Naive thymus-derived CD8-positive, alpha-beta T cell (primary cell): Measurements from ENCODE around the gene ARL8A. TPM values are rescaled to one million over a fixed set of nuclear protein-coding genes. Genes with fewer than 3 reads are reported as not detected.
"Not testable (repeated sequence)": the region's sequence is repeated elsewhere in the genome, so short reads cannot be mapped to it uniquely, and the experiment has no call there.

ENCODE experiments used
- ATAC-seq, 2 donors: fragments of 150-1000 bp; cut with Tn5 transposase in 1 of 2; sonication (Bioruptor Pico), chemical (Tn5 transposase) in 1 of 2; 1 replicate in 1 of 2; 2 replicates in 1 of 2; pipeline ENCODE4 v1.10.0; 2021; ENCODE audit warnings: mild to moderate bottlenecking in 2 of 2, moderate library complexity in 2 of 2
- POLR2A ChIA-PET: fragments of 350-600 bp; sonication (Branson Sonifier 250); formaldehyde crosslinking; loops from one replicate; lab custom pipeline; 2021; ENCODE audit warnings: antibody characterized with exemption; lab: Charles Lee
- DNase-seq, 10 donors: peaks; one replicate each; pipeline versions ENCODE4 v3.0.0 to v3.0.0-alpha.2; 2020 to 2022
- H3K27ac Mint-ChIP-seq, 10 donors: one replicate each; pipeline ENCODE4 v1.8.0; 2020 to 2022; ENCODE audit warnings: mild to moderate bottlenecking in 10 of 10, mixed read lengths in 10 of 10, moderate library complexity in 4 of 10, inconsistent platforms in 1 of 10
- H3K27me3 Mint-ChIP-seq, 5 donors: one replicate each; pipeline ENCODE4 v1.8.0; 2021 to 2022; ENCODE audit warnings: mixed read lengths in 5 of 5
- H3K36me3 Mint-ChIP-seq, 3 donors: one replicate each; pipeline ENCODE4 v1.8.0; 2020 to 2022; ENCODE audit warnings: mixed read lengths in 3 of 3, mild to moderate bottlenecking in 2 of 3, inconsistent platforms in 1 of 3
- H3K4me1 Mint-ChIP-seq, 4 donors: one replicate each; pipeline ENCODE4 v1.8.0; 2021 to 2022; ENCODE audit warnings: mixed read lengths in 4 of 4
- H3K4me3 Mint-ChIP-seq, 10 donors: one replicate each; pipeline ENCODE4 v1.8.0; 2020 to 2022; ENCODE audit warnings: mild to moderate bottlenecking in 10 of 10, mixed read lengths in 10 of 10, moderate library complexity in 6 of 10, inconsistent platforms in 1 of 10
- H3K9me3 Mint-ChIP-seq, 9 donors: one replicate each; pipeline ENCODE4 v1.8.0; 2020 to 2022; ENCODE audit warnings: mixed read lengths in 9 of 9, mild to moderate bottlenecking in 3 of 9, inconsistent platforms in 1 of 9, moderate library complexity in 1 of 9
- polyA plus RNA-seq, 3 donors: library from polyadenylated mRNA; unstranded; fragments of 300-500 nt; fragmentation: Illumina TruSeq; gene quantifications; one replicate each; pipeline ENCODE4 v1.2.3, GENCODE V29; 2021
- total RNA-seq, 8 experiments: library from RNA in 2 of 8; stranded (reverse) in 2 of 8; gene quantifications; one replicate each; pipeline ENCODE4 v1.2.3 and lab custom pipeline; 2021 to 2026

ARL8A gene
- total and polyA plus RNA-seq, 5 experiments from 2014 or later = 4.9 to 50.0 (median 6.4) TPM

DNA sequence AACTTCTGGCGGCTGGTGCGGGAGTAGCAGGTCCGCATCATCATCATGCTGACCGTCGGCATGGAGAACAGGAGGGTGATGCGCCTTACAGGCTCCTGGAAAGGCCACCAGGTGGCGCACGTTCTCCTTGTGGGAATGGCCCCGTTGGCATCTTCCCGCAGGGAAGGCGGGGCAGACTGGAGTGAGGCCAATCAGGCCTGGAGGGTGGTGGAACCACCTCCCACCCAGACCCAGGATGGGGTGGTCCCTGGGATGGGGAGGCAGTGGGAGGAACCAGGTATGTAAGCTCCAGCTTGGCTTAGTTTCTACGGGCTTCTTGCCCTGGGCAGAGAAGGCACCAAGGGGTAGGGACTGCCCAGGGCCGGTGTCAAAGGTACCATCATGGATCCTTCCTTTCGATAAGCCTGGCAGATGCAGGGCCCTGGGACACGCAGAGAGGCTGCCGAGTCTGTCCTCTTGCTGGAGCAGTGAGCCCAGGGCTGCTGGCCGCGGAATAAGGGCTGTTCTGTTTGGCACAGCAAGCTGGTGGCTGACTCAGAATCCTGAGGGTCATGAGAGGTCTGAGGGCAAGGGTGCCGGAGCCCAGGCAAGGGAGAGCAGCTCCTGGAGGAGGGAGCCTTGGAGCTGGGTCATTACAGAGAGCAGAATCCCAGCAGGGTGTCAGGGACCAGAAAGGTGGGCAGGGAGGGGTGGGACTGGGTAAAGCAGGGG, 40.4 kb upstream of the ARL8A start:
- Mint-ChIP-seq H3K4me3 (no peak overlapping the region), H3K27ac (no peak overlapping the region), H3K36me3 (no peaks in the 10 kb centered on the region), H3K27me3 (peaks cover 0 to 16% (median 4%) of the 10 kb centered on the region in 5 donors), H3K4me1 (peaks cover 8 to 17% (median 13%) of the 10 kb centered on the region in 4 donors), H3K9me3 (no peaks in the 10 kb centered on the region)
- DNase-seq (peak in 9 of 10 donors; percentile 27 to 59 (median 48)), ATAC-seq (peak; percentile 41 to 82)
- POLR2A ChIA-PET = no interaction called here

DNA sequence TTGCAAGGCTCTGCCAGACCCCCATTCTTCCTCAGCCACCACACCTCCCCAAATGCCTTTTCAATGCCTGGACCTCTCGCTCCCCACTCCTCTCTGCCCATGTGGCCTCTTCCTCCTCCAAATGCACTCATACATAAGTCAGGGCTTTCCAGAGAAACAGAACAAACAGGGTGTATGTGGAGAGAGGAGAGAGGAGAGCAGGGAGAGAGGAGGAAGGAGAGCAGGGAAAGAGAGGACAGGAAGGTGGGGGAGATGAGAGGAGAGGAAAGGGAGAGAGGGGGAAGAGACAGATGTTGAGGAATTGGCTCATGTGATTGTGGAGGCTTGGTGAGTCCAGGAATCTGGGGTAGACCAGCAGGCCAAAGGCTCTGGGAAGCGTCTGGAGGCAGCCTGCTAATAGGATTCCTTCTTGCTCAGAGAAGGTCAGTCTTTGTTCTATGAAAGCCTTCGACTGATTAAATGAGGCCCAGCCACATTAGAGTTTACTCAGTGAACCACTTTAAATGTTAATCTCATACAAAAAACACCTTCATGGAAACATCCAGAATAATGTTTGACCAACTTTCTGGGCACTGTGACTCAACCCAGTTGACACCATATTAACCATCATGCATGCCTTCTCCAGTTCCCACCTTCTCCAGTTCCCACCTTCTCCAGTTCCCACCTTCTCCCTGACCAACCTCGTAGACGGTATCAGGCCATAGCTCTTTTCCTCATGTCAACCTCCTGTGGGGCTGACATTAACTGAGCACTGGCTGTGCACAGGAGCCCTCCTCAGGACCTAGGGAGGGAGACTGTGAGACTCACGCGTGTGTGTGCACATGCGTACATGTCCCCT, 37.7 kb upstream of the ARL8A start:
- ATAC-seq (no peak), DNase-seq (no peak)
- Mint-ChIP-seq H3K27ac (peak overlapping the region in 2 of 10 donors; percentile 4 to 33), H3K4me1 (peaks cover 8 to 17% (median 14%) of the 10 kb centered on the region in 4 donors), H3K27me3 (peaks cover 0 to 16% (median 0%) of the 10 kb centered on the region in 5 donors), H3K36me3 (no peaks in the 10 kb centered on the region), H3K4me3 (no peak overlapping the region), H3K9me3 (no peaks in the 10 kb centered on the region)
- POLR2A ChIA-PET = interaction anchor here (0.6 kb wide), 1 partner anchor 9 kb away, joined by 3 read pairs; no protein-coding TSS in a partner anchor

DNA sequence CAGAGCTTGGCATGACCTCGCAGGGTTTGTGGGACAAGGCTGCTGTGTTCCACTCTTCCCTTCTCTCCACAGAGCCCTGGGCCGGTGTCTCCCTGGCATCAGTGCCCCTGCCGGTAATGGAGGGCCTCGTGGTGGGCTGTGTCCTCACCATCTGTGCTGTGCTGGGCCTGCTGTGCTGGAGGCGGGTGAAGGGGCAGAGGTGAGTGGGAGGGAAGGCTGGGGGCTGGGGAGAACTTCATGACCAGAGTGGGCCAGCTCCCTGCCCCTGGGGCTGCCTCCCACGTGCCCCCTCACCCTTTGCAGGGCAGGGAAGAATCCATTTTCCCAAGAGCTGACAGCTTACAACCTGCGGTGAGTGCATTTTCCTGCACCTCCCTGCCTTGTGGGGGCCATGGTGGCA, 37.0 kb upstream of the ARL8A start:
- ATAC-seq (no peak), DNase-seq (no peak)
- Mint-ChIP-seq H3K4me3 (no peak overlapping the region), H3K27me3 (peaks cover 0 to 16% (median 0%) of the 10 kb centered on the region in 5 donors), H3K27ac (peak overlapping the region in 1 of 10 donors; percentile 33), H3K4me1 (peaks cover 8 to 17% (median 14%) of the 10 kb centered on the region in 4 donors), H3K9me3 (no peaks in the 10 kb centered on the region), H3K36me3 (no peaks in the 10 kb centered on the region)
- POLR2A ChIA-PET = interaction anchor here (0.6 kb wide), 1 partner anchor 8 kb away, joined by 3 read pairs; no protein-coding TSS in a partner anchor

DNA sequence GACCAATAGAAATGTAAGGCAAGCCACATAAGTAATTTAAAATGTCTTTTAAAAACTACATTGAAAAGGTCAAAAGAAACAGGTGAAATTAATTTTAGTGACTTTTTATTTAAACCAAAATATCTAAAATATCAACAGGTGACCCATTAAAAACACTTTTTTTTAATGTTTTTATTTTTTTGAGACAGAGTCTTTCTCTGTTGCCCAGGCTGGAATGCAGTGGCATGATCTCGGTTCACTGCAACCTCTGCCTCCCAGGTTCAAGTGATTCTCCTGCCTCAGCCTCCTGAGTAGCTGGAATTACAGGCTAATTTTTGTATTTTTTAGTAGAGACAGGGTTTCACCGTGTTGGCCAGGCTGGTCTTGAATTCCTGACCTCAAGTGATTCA, 36.2 kb upstream of the ARL8A start:
- H3K4me3 Mint-ChIP-seq, H3K36me3 Mint-ChIP-seq, POLR2A ChIA-PET, H3K9me3 Mint-ChIP-seq, DNase-seq, ATAC-seq: not testable (repeated sequence)
- peak overlapping the region in 1 of 10 donors; percentile 75 for H3K27ac Mint-ChIP-seq
- H3K27me3 Mint-ChIP-seq = peaks cover 0 to 14% (median 0%) of the 10 kb centered on the region in 5 donors
- peaks cover 8 to 17% (median 14%) of the 10 kb centered on the region in 4 donors for H3K4me1 Mint-ChIP-seq

DNA sequence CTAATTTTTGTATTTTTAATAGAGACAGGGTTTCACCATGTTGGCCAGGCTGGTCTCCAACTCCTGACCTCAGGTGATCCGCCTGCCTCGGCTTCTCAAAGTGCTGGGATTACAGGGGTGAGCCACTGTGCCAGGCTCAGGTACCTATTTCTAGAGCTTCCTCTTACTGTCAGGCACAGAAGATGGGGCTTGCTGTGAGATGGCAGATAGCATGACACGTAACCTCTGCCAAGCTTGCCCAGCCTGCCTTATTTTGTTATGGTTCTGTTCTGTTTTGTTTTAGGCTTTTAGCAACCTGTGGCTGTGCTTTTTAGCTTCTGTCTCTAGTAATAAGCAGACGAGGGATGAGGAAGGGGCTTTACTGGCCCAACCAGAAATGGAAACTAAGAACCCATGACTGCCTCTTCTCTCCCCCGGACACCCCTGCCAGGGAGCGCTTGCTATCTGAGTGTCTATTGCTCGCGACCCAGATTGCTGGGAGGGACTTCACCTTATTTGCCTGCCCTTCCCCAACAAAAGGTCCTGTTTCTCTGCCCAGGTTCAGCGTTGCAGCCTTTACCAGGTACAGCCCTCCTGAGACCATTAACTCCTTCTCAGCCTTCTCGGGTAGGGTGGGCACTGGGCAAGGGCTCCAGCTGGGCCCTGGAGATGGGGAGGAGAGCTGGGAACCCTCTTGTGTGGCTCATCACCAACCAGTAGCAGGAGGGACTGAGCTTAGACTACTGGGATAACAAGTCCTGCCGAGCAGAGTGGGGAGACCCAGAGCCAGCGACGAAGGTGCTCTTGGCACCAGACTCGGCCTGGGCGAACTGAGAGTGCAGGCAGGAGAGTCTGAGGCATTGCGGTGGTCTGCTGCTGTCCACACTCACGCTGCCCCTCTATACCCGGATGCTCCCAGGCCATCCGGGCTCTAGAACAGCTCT, 35.6 kb upstream of the ARL8A start:
- Mint-ChIP-seq H3K27me3 (peaks cover 0 to 7% (median 0%) of the 10 kb centered on the region in 5 donors), H3K27ac (peak overlapping the region in 1 of 10 donors; percentile 22), H3K36me3 (no peaks in the 10 kb centered on the region), H3K4me3 (no peak overlapping the region), H3K9me3 (no peaks in the 10 kb centered on the region), H3K4me1 (peaks cover 8 to 17% (median 14%) of the 10 kb centered on the region in 4 donors)
- no peak for ATAC-seq
- POLR2A ChIA-PET = no interaction called here
- DNase-seq = no peak

DNA sequence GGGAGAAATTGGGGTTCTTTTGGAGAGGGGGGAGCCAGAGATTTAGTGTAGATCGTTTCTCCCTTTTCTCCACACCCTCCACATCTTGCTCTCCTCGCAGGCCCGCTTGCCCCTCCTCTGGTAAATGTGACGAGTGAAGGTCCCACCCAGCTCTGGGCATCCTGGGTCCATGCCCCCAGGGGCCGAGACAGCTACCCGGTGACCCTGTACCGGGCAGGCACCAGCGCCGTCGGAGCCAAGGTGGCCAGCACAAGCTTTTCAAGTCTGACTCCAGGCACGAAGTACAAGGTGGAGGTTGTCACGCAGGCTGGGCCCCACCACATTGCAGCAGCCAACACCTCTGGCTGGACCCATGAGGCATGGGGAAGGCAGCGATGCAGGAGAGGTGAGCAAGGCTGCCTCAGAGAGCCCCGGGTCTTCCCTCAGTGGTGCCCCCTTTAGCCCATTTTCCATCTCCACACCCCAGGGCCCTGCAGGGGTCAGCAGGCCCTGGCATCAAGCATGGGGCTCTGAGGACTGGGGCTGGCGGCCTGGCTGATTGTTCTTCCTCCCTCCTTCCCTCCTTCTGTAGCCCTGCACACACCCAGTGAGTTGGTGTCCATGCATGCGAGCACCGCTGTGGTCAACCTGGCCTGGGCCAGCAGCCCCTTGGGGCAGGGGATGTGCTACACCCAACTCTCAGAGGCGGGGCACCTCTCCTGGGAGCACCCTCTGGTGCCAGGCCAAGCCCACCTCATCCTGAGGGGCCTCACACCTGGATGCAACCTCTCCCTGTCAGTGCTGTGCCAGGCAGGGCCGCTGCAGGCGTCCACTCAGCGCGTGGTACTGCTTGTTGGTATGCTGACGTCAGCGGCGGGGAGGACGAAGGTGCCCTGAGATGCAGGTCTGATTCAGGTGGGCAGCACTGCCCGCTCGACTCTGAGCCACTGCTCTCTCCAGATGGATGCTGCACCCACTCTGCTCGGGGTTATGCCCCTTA, 32.7 kb upstream of the ARL8A start:
- no peak for DNase-seq
- no peaks in the 10 kb centered on the region for H3K36me3 Mint-ChIP-seq
- no peak for ATAC-seq
- H3K9me3 Mint-ChIP-seq = no peaks in the 10 kb centered on the region
- POLR2A ChIA-PET = interaction anchor here (0.7 kb wide), 1 partner anchor 291 kb away, joined by 3 read pairs; no protein-coding TSS in a partner anchor
- H3K27me3 Mint-ChIP-seq = no peaks in the 10 kb centered on the region
- H3K4me3 Mint-ChIP-seq = no peak overlapping the region
- peak overlapping the region in 1 of 10 donors; percentile 74 for H3K27ac Mint-ChIP-seq
- H3K4me1 Mint-ChIP-seq = peaks cover 0 to 2% (median 0%) of the 10 kb centered on the region in 4 donors

DNA sequence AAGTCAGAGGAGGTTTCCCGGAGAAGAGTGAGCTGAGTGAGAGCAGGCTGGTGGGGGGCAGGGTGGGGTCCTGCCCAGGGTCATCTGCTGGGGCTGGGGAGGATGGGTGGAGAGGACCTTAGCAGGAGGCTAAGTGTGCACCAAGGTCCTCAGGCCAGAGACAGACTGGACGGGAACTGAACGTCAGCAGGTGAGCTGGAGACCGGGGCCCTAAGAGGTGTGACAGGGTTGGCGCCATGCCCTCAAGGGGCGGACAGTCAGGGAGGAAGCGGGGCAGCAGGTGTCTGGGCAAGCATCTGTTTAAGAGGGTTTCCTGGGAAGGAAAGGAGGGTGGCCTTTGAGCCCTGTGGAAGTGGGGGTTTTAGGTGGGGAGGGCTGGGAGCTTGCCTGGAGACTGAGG, 29.5 kb upstream of the ARL8A start:
- Mint-ChIP-seq H3K4me1 (peaks cover 0 to 7% (median 4%) of the 10 kb centered on the region in 4 donors), H3K9me3 (no peaks in the 10 kb centered on the region), H3K36me3 (no peaks in the 10 kb centered on the region), H3K27me3 (no peaks in the 10 kb centered on the region), H3K27ac (peak overlapping the region in 2 of 10 donors; percentile 19 to 72), H3K4me3 (no peak overlapping the region)
- POLR2A ChIA-PET = no interaction called here
- DNase-seq (no peak), ATAC-seq (no peak)

DNA sequence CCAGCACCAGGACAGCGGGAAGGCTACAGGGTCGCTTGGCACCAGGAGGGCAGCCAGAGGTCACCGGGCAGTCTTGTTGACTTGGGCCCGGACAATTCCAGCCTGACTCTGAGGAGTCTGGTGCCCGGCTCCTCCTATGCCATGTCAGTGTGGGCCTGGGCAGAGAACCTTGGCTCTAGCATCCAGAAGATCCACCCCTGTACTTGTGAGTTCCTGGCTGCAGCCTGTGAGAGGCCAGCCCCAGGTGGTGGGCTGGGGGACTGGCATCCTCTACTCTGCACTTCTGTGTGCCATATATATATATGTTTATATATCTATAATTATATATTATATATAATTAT, 27.4 kb upstream of the ARL8A start:
- POLR2A ChIA-PET = interaction anchor here (1.2 kb wide), 1 partner anchor 10 kb away, joined by 5 read pairs; no protein-coding TSS in a partner anchor
- ATAC-seq (no peak), DNase-seq (no peak)
- Mint-ChIP-seq H3K4me1 (peaks cover 0 to 7% (median 5%) of the 10 kb centered on the region in 4 donors), H3K36me3 (no peaks in the 10 kb centered on the region), H3K27ac (no peak overlapping the region), H3K27me3 (no peaks in the 10 kb centered on the region), H3K4me3 (no peak overlapping the region), H3K9me3 (no peaks in the 10 kb centered on the region)

DNA sequence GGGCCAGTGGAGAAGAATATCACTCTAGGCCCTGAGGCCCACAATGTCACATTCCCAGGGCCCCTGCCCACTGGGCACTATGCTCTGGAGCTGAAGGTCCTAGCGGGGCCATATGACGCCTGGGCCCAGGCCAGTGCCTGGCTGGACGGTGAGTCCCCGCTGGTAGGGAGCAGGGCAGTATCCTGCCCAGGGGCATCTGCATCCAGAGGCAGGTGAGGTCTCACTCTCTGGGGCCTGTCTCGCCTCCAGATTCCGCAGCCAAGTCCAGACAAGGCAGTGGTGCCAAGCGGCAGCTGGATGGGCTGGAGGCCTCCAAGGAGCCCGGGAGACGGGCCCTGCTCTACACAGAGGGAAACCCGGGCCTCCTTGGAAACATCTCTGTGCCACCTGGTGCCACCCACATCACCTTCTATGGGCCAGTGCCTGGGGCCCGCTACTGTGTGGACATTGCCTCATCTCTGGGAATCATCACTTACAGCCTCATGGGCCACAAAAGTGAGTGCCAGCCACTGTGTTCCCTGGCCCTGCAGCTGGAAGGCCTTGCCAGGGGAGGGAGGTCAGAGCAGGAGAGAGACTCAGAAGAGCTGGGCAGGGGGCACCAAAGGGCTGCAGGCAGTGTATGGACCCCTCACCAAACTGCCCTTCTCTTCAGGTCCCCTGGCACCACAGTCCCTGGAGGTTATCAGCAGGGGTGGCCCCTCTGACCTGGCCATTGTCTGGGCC, 26.9 kb upstream of the ARL8A start:
- no peak for ATAC-seq
- H3K27ac Mint-ChIP-seq = no peak overlapping the region
- POLR2A ChIA-PET = interaction anchor here (1.2 kb wide), 1 partner anchor 10 kb away, joined by 5 read pairs; no protein-coding TSS in a partner anchor
- H3K36me3 Mint-ChIP-seq = no peaks in the 10 kb centered on the region
- DNase-seq = no peak
- no peaks in the 10 kb centered on the region for H3K27me3 Mint-ChIP-seq
- H3K4me3 Mint-ChIP-seq = no peak overlapping the region
- no peaks in the 10 kb centered on the region for H3K9me3 Mint-ChIP-seq
- peaks cover 4 to 11% (median 7%) of the 10 kb centered on the region in 4 donors for H3K4me1 Mint-ChIP-seq

DNA sequence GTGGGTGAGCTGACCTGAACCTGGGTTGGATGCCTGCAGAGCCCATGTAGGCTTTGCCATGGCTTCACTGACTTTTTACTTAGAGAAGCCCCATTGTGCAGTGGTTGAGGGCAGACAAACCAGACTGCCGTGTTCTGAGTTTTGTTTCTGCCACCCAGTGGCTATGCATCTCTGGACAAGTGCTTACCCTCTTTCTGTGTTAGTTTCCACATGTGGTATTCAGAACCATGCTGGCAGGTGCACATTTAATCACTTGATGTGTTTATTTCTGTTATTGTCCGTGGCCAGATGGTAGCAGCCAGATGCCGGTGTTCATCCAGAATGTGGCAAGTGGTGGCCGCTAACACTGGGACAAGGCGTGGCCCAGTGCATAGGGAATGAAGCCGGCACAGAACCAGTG, 26.2 kb upstream of the ARL8A start:
- peak overlapping the region in 1 of 10 donors; percentile 13 for H3K27ac Mint-ChIP-seq
- no peaks in the 10 kb centered on the region for H3K27me3 Mint-ChIP-seq
- H3K9me3 Mint-ChIP-seq = no peaks in the 10 kb centered on the region
- peak; percentile 44 to 57 for ATAC-seq
- H3K4me1 Mint-ChIP-seq = peaks cover 4 to 17% (median 12%) of the 10 kb centered on the region in 4 donors
- H3K36me3 Mint-ChIP-seq = no peaks in the 10 kb centered on the region
- DNase-seq = no peak
- POLR2A ChIA-PET = no interaction called here
- H3K4me3 Mint-ChIP-seq = no peak overlapping the region

DNA sequence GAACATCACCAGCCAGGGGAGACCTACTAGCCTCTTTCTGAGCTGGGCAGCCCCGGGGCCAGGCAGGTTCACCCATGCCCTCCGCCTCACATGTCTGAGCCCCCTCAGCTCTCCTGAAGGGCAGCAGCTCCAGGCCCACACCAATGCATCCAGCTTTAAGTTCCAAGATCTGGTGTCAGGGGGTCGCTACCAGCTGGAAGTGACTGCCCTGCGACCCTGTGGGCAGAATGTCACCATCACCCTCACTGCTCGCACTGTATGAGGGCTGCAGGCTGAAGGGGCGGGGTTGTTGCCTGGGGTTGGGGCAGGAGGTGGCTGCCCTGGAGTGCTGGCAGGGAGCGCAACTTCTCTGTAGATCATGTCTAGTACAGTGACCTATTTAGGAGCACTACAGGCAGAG, 24.3 kb upstream of the ARL8A start:
- no peaks in the 10 kb centered on the region for H3K9me3 Mint-ChIP-seq
- POLR2A ChIA-PET = no interaction called here
- peak overlapping the region in 1 of 10 donors; percentile 27 for H3K27ac Mint-ChIP-seq
- no peaks in the 10 kb centered on the region for H3K36me3 Mint-ChIP-seq
- H3K4me1 Mint-ChIP-seq = peaks cover 13 to 35% (median 30%) of the 10 kb centered on the region in 4 donors
- no peak for ATAC-seq
- no peaks in the 10 kb centered on the region for H3K27me3 Mint-ChIP-seq
- no peak overlapping the region for H3K4me3 Mint-ChIP-seq
- DNase-seq = no peak
